H9 (cell line): Measurements from ENCODE around the gene LMNTD2. TPM values are rescaled to one million over a fixed set of nuclear protein-coding genes. Genes with fewer than 3 reads are reported as not detected.

Experiments
- DNase-seq: peaks from one replicate; pipeline ENCODE4 v3.0.0-alpha.2; 2017
- H2AFZ ChIP-seq: one replicate; pipeline ENCODE4 v1.6.1; 2013; ENCODE audit warnings: mild to moderate bottlenecking, low read length, control low read depth, moderate library complexity
- H2AK5ac ChIP-seq: 2 replicates; pipeline ENCODE4 v1.6.1; 2013; ENCODE audit warnings: low read length, control low read depth, mixed read lengths; ENCODE audit not compliant: insufficient read length
- H2BK120ac ChIP-seq: one replicate; pipeline ENCODE4 v1.6.1; 2013; ENCODE audit warnings: low read depth, mild to moderate bottlenecking, low read length, control low read depth, inconsistent platforms; ENCODE audit not compliant: poor library complexity, severe bottlenecking
- H2BK12ac ChIP-seq: 2 replicates; pipeline ENCODE4 v1.6.1; 2013; ENCODE audit warnings: low read length, control low read depth, mixed read lengths, low read depth; ENCODE audit not compliant: insufficient read length
- H2BK15ac ChIP-seq: 2 replicates; pipeline ENCODE4 v1.6.1; 2013; ENCODE audit warnings: low read depth, low read length, control low read depth
- H2BK20ac ChIP-seq: one replicate; pipeline ENCODE4 v1.6.1; 2013; ENCODE audit warnings: low read depth, mild to moderate bottlenecking, low read length, control low read depth, inconsistent platforms; ENCODE audit not compliant: poor library complexity, severe bottlenecking
- H2BK5ac ChIP-seq: 2 replicates; pipeline ENCODE4 v1.6.1; 2013; ENCODE audit warnings: low read length, control low read depth, mixed read lengths; ENCODE audit not compliant: insufficient read length
- H3K14ac ChIP-seq: 2 replicates; pipeline ENCODE4 v1.6.1; 2013; ENCODE audit warnings: low read length, control low read depth; ENCODE audit not compliant: insufficient read depth
- H3K18ac ChIP-seq: 2 replicates; pipeline ENCODE4 v1.6.1; 2013; ENCODE audit warnings: low read depth, mild to moderate bottlenecking, mixed read lengths, low read length, control low read depth; ENCODE audit not compliant: insufficient read length
- H3K23ac ChIP-seq: 2 replicates; pipeline ENCODE4 v1.6.1; 2013; ENCODE audit warnings: low read length, control low read depth, mixed read lengths, low read depth; ENCODE audit not compliant: insufficient read length
- H3K23me2 ChIP-seq: 2 replicates; pipeline ENCODE4 v1.6.1; 2013; ENCODE audit warnings: low read depth, mild to moderate bottlenecking, mixed read lengths, low read length, control low read depth; ENCODE audit not compliant: insufficient read length, poor library complexity, severe bottlenecking
- H3K27ac ChIP-seq: 2 replicates; pipeline ENCODE4 v1.5.1; 2013; ENCODE audit warnings: low read length, control low read depth, mixed read lengths, low read depth; ENCODE audit not compliant: insufficient read length
- H3K27me3 ChIP-seq: 2 replicates; pipeline ENCODE4 v1.6.1; 2013; ENCODE audit warnings: low read length, control low read depth, inconsistent platforms; ENCODE audit not compliant: insufficient read depth
- H3K4ac ChIP-seq: 2 replicates; pipeline ENCODE4 v1.6.1; 2013; ENCODE audit warnings: low read depth, mild to moderate bottlenecking, control low read depth, inconsistent platforms, low read length, moderate library complexity
- H3K4me1 ChIP-seq: 2 replicates; pipeline ENCODE4 v1.6.1; 2013; ENCODE audit warnings: low read length, control low read depth, inconsistent platforms; ENCODE audit not compliant: insufficient read depth
- H3K4me2 ChIP-seq: 2 replicates; pipeline ENCODE4 v1.6.1; 2013; ENCODE audit warnings: low read length, control low read depth, mixed read lengths; ENCODE audit not compliant: insufficient read length, insufficient read depth
- H3K56ac ChIP-seq: 2 replicates; pipeline ENCODE4 v1.6.1; 2013; ENCODE audit warnings: low read depth, mild to moderate bottlenecking, mixed read lengths, low read length, control low read depth; ENCODE audit not compliant: insufficient read length
- H3K79me1 ChIP-seq: 2 replicates; pipeline ENCODE4 v1.6.1; 2013; ENCODE audit warnings: low read depth, mild to moderate bottlenecking, moderate library complexity, low read length, control low read depth, inconsistent platforms; ENCODE audit not compliant: insufficient read depth, poor library complexity, severe bottlenecking
- H3K79me2 ChIP-seq: 2 replicates; pipeline ENCODE4 v1.6.1; 2013; ENCODE audit warnings: low read length, control low read depth, inconsistent platforms; ENCODE audit not compliant: insufficient read depth
- H3K9ac ChIP-seq: 2 replicates; pipeline ENCODE4 v1.6.1; 2013; ENCODE audit warnings: low read length, control low read depth, mixed read lengths; ENCODE audit not compliant: insufficient read length; ENCODE audit errors: extremely low read depth
- H3K9me3 ChIP-seq: one replicate; pipeline ENCODE4 v1.6.1; 2013; ENCODE audit warnings: low read depth, low read length, inconsistent platforms; ENCODE audit not compliant: control insufficient read depth
- H3T11ph ChIP-seq: one replicate; pipeline ENCODE4 v1.6.1; 2013; ENCODE audit warnings: mild to moderate bottlenecking, low read length, control low read depth, inconsistent platforms
- H4K20me1 ChIP-seq: one replicate; pipeline ENCODE4 v1.6.1; 2013; ENCODE audit not compliant: control insufficient read depth, insufficient read length, insufficient read depth
- H4K5ac ChIP-seq: 2 replicates; pipeline ENCODE4 v1.6.1; 2013; ENCODE audit warnings: low read depth, mild to moderate bottlenecking, mixed read lengths, low read length, control low read depth; ENCODE audit not compliant: insufficient read length
- H4K8ac ChIP-seq: replicated peaks from 2 replicates; pipeline ENCODE4 v1.6.1; 2013; ENCODE audit warnings: low read length, control low read depth, mixed read lengths, low read depth; ENCODE audit not compliant: insufficient read length
- H4K91ac ChIP-seq: 2 replicates; pipeline ENCODE4 v1.6.1; 2013; ENCODE audit warnings: low read depth, mild to moderate bottlenecking, moderate library complexity, mixed read lengths, low read length, control low read depth; ENCODE audit not compliant: insufficient read length
- H3K27ac Mint-ChIP-seq, 3 experiments: 2 replicates in 2 of 3; 3 replicates in 1 of 3; pipeline ENCODE4 v1.8.0; 2020 to 2021; ENCODE audit warnings: mixed read lengths in 3 of 3, mild to moderate bottlenecking in 1 of 3, moderate library complexity in 1 of 3
- H3K27me3 Mint-ChIP-seq: 2 replicates; pipeline ENCODE4 v1.8.0; 2021; ENCODE audit warnings: low read depth, mild to moderate bottlenecking, moderate library complexity, mixed read lengths
- H3K36me3 Mint-ChIP-seq, 3 experiments: 2 replicates in 2 of 3; 3 replicates in 1 of 3; pipeline ENCODE4 v1.8.0; 2020 to 2021; ENCODE audit warnings: low read depth in 3 of 3, mixed read lengths in 3 of 3; ENCODE audit not compliant: insufficient read depth in 1 of 3
- H3K4me1 Mint-ChIP-seq, 2 experiments: 2 replicates each; pipeline ENCODE4 v1.8.0; 2020; ENCODE audit warnings: mixed read lengths in 2 of 2
- H3K4me3 Mint-ChIP-seq, 2 experiments: 2 replicates in 1 of 2; 3 replicates in 1 of 2; pipeline ENCODE4 v1.8.0; 2020 to 2021; ENCODE audit warnings: mild to moderate bottlenecking in 2 of 2, mixed read lengths in 2 of 2, moderate library complexity in 1 of 2
- H3K9me3 Mint-ChIP-seq, 2 experiments: 2 replicates in 1 of 2; 3 replicates in 1 of 2; pipeline ENCODE4 v1.8.0; 2020; ENCODE audit warnings: mild to moderate bottlenecking in 2 of 2, mixed read lengths in 2 of 2, moderate library complexity in 1 of 2
- CTCF ChIP-seq: fragments of 200-600 bp; sonication (generic); conservative IDR thresholded peaks from 3 replicates; pipeline ENCODE4 v1.8.0; 2021; ENCODE audit warnings: antibody characterized with exemption, mild to moderate bottlenecking
- WGBS: extraction: QIAGEN DNeasy Blood & Tissue Kit; methylation state at CpG from one replicate; pipeline ENCODE4 v1.1.7; 2013; ENCODE audit warnings: missing lambda C conversion rate, low lambda C conversion rate, mixed read lengths; ENCODE audit not compliant: insufficient read length; ENCODE audit errors: extremely low coverage; 5-methylcytosine and 5-hydroxymethylcytosine counted together
- total RNA-seq: library from RNA; stranded (reverse); gene quantifications from 2 replicates; pipeline ENCODE4 v1.2.1, GENCODE V29; 2021

Gene LMNTD2
- total RNA-seq, 1 experiment from 2014 or later, result 4.7 TPM

- no peak overlapping the region for H4K8ac ChIP-seq
- H3K27ac ChIP-seq, result no peak overlapping the region
- H3T11ph ChIP-seq, result no peak overlapping the region
- H4K91ac ChIP-seq, result no peak overlapping the region
- Mint-ChIP-seq H3K4me3 (peak overlapping the region; percentile 57 to 72), H3K9me3 (no peaks in the 10 kb centered on the region; a peak in 2 of 5 replicates), H3K4me1 (peaks cover 11 to 28% of the 10 kb centered on the region in 2 experiments), H3K27ac (peak overlapping the region in 2 of 3 experiments; percentile 14 to 82; a peak in 3 of 7 replicates), H3K27me3 (peaks cover 31% of the 10 kb centered on the region), H3K36me3 (peaks cover 2 to 11% (median 4%) of the 10 kb centered on the region in 3 experiments; a peak in 5 of 7 replicates)
- H3K18ac ChIP-seq, result no peak overlapping the region
- no peak overlapping the region for H3K9ac ChIP-seq
- H2BK5ac ChIP-seq, result no peak overlapping the region
- H3K4me2 ChIP-seq, result peak overlapping the region; percentile 44
- no peaks in the 10 kb centered on the region for H4K20me1 ChIP-seq
- TF ChIP-seq CTCF, result no peak
- H3K4ac ChIP-seq, result no peak overlapping the region
- H3K23me2 ChIP-seq, result peaks cover 12% of the 10 kb centered on the region
- no peak overlapping the region for H3K14ac ChIP-seq
- H2BK12ac ChIP-seq, result no peak overlapping the region
- no peak overlapping the region for H4K5ac ChIP-seq
- no peak overlapping the region for H2BK15ac ChIP-seq
- no peaks in the 10 kb centered on the region for H3K79me1 ChIP-seq
- no peak overlapping the region for H2AFZ ChIP-seq
- no peak overlapping the region for H2BK120ac ChIP-seq
- H3K23ac ChIP-seq, result no peak overlapping the region
- WGBS, result no CpG with 5 or more reads among the region's 18 CpGs
- no peak overlapping the region for H3K56ac ChIP-seq
- H2BK20ac ChIP-seq, result no peak overlapping the region
- H2AK5ac ChIP-seq, result no peak overlapping the region
- H3K79me2 ChIP-seq, result no peaks in the 10 kb centered on the region
- no peaks in the 10 kb centered on the region for H3K9me3 ChIP-seq
- H3K4me1 ChIP-seq, result no peaks in the 10 kb centered on the region
- peak; percentile 75 for DNase-seq
- peaks cover 5% of the 10 kb centered on the region; the same call in 1 of the 2 replicates for H3K27me3 ChIP-seq
Observed at GRCh38 chr11:559712-560304, 730 bp downstream of the LMNTD2 start.
